Neural cell (in vitro differentiated cells): ENCODE measurements around the gene COL25A1.

Experiments
- EP300 ChIP-seq: fragments of 450-650 bp; conservative IDR thresholded peaks from 2 replicates; pipeline ENCODE4 v1.6.1; 2014; ENCODE audit warnings: antibody characterized with exemption, mild to moderate bottlenecking, moderate library complexity; ENCODE audit not compliant: poor library complexity, severe bottlenecking
- EZH2 ChIP-seq: fragments of 200-600, 300-800 bp; shearing (Covaris generic), sonication (generic); IDR thresholded peaks from 2 replicates; pipeline ENCODE4 v1.6.1; 2014; ENCODE audit warnings: antibody characterized with exemption, low read length, borderline replicate concordance, mild to moderate bottlenecking; ENCODE audit not compliant: insufficient read depth, poor library complexity, severe bottlenecking
- MXI1 ChIP-seq: fragments of 450-650 bp; conservative IDR thresholded peaks from 2 replicates; pipeline ENCODE4 v1.6.1; 2014; ENCODE audit warnings: antibody characterized with exemption, mild to moderate bottlenecking; ENCODE audit not compliant: poor library complexity, severe bottlenecking
- POLR2AphosphoS5 ChIP-seq: IDR thresholded peaks from 2 replicates; pipeline ENCODE4 v1.6.1; 2012
- SMC3 ChIP-seq: fragments of 450-650 bp; conservative IDR thresholded peaks from 2 replicates; pipeline ENCODE4 v1.6.1; 2014; ENCODE audit warnings: antibody characterized with exemption, mild to moderate bottlenecking, moderate library complexity; ENCODE audit not compliant: poor library complexity
- TAF1 ChIP-seq: IDR thresholded peaks from 2 replicates; pipeline ENCODE4 v1.6.1; 2012; ENCODE audit warnings: low read depth
- TF ChIP-seq, protein P1 (sequence below): IDR thresholded peaks from 2 replicates; pipeline ENCODE4 v1.6.1; 2012; ENCODE audit warnings: borderline replicate concordance
- TF ChIP-seq, protein P2 (sequence below): fragments of 450-650 bp; IDR thresholded peaks from 2 replicates; pipeline ENCODE4 v1.5.1; 2014; ENCODE audit warnings: antibody characterized with exemption, mild to moderate bottlenecking, moderate library complexity; ENCODE audit not compliant: poor library complexity, severe bottlenecking

DNA sequence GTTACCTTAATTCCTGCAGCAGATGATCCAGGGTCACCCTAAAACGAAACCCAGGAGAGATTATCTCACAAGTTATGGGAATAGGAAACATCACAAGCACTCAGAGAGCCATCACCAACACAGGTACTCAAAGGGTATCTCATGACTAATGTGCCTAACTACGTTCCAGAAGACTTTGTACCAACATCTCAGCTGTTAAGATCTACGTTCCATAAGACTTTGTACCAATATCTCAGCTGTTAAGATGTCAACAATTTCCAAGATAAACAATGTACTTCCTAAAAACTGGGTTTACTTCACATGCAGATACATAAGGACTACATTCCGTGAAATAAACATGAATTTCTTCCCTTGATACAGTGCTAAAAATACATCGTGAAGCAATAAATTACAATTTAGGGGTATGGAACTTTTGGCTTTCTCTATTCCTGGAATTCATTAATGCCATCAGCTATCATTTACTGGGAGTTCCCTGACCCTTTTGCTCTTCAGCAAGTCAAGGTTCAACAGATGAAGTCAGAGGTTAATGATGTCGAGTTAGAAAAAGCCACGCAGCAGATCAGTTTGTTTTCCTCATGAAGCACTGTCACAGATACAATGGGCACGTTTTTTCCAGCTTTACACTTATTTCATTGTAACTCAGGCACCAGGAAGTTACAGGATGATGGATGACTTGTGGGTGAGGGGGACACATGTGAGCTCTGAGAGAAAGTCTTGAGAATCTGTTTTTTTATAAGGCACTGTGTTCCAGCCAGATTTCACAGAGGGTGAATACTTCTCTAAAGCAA is 412.6 kb downstream of the COL25A1 start:
- TF ChIP-seq TAF1 (no peak), EZH2 (no peak), EP300 (no peak), POLR2AphosphoS5 (no peak), SMC3 (no peak), MXI1 (no peak)
- TF ChIP-seq, protein P1, sequence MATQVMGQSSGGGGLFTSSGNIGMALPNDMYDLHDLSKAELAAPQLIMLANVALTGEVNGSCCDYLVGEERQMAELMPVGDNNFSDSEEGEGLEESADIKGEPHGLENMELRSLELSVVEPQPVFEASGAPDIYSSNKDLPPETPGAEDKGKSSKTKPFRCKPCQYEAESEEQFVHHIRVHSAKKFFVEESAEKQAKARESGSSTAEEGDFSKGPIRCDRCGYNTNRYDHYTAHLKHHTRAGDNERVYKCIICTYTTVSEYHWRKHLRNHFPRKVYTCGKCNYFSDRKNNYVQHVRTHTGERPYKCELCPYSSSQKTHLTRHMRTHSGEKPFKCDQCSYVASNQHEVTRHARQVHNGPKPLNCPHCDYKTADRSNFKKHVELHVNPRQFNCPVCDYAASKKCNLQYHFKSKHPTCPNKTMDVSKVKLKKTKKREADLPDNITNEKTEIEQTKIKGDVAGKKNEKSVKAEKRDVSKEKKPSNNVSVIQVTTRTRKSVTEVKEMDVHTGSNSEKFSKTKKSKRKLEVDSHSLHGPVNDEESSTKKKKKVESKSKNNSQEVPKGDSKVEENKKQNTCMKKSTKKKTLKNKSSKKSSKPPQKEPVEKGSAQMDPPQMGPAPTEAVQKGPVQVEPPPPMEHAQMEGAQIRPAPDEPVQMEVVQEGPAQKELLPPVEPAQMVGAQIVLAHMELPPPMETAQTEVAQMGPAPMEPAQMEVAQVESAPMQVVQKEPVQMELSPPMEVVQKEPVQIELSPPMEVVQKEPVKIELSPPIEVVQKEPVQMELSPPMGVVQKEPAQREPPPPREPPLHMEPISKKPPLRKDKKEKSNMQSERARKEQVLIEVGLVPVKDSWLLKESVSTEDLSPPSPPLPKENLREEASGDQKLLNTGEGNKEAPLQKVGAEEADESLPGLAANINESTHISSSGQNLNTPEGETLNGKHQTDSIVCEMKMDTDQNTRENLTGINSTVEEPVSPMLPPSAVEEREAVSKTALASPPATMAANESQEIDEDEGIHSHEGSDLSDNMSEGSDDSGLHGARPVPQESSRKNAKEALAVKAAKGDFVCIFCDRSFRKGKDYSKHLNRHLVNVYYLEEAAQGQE: no peak
- TF ChIP-seq, protein P2, sequence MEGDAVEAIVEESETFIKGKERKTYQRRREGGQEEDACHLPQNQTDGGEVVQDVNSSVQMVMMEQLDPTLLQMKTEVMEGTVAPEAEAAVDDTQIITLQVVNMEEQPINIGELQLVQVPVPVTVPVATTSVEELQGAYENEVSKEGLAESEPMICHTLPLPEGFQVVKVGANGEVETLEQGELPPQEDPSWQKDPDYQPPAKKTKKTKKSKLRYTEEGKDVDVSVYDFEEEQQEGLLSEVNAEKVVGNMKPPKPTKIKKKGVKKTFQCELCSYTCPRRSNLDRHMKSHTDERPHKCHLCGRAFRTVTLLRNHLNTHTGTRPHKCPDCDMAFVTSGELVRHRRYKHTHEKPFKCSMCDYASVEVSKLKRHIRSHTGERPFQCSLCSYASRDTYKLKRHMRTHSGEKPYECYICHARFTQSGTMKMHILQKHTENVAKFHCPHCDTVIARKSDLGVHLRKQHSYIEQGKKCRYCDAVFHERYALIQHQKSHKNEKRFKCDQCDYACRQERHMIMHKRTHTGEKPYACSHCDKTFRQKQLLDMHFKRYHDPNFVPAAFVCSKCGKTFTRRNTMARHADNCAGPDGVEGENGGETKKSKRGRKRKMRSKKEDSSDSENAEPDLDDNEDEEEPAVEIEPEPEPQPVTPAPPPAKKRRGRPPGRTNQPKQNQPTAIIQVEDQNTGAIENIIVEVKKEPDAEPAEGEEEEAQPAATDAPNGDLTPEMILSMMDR: no peak
